NCI-H510A treated with DMSO at 0.1 percent for 48 hours (cell line): ENCODE measurements around the gene SUN1.
"Not testable (repeated sequence)": the region's sequence is repeated elsewhere in the genome, so short reads cannot be mapped to it uniquely, and the experiment has no call there.

Experiments used
- DNase-seq: peaks from one replicate; lab custom pipeline; 2025; lab: John Stamatoyannopoulos, UW

Gene SUN1

DNA sequence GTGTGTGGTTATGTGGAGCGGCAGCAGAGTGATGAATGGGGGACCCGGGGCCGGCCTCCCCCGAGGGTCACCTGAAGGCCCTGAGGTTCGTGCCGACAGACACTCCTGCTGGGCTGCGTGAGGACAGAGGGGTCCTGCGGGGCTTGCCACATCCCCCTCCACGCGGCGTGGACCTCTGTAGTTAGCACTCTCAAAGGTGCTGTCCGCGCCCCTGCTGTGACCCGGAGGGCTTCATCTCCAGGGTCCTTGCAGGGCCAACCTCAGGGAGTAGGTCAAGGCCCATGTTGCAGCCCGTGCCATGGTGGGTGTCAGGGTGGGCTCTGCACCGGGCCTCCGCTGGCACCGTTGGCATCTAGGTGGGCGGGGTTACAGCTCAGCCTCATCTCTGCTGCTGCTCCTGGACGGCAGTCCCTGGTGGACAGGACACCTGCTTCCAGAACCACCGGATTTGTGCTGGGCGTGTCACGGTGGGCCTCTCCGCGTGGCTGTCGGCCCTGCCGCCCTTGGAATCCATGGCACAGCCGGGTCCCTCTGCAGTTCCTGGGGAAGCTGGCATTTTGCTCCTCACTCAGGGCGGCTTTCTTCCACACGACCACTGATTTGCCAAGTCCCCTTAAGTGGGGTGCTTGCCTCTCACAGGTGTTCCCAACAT lies 24.3 kb downstream of the SUN1 start:
- no peak for DNase-seq

DNA sequence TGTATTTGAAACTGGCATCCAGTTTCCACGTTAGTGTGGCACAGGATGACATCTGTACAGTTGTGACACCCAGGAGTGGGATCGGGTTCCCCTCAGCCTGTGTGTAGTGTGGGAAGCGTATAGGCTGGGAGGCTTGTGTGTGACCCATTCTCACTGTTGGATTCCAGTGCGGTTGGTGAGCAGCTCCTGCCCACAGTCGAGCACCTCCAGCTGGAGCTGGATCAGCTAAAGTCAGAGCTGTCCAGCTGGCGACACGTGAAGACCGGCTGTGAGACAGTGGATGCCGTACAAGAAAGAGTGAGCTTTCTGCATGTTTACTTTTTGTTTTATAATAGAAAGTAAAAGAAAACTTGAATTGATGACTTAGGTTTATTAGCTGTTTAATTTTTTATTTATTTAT lies 25.4 kb downstream of the SUN1 start:
- no peak for DNase-seq

DNA sequence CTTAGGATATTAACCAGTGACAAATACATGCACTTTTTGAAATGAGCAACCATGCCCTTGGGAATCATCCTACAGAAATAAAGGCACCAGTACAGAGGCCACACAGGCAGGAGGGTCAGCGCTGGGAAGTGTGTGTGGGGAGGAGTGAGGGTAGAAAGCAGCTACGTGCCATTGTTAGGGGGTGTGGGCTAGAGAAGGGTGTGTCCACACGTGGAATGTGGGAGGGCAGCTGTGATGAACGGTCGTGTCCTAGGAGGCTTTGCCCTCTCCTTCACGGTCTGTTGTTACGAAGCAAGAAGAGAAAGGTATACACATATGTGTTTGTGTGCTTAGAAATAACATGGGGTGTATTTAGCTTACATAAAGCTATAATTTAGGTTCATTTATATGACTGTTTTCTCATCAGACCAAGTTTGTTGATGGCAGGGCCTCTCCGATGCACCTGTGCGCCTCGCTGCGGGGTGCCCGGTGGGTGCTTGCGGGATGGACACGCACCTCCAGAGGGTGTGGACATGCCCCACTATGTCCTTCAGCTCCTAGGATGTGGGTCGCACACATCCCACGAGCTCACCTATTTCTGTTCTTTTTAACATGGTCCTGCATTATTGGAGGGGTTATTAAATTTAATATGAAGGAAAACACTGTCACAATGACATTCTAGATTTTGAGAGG lies 27.2 kb downstream of the SUN1 start:
- DNase-seq = no peak

DNA sequence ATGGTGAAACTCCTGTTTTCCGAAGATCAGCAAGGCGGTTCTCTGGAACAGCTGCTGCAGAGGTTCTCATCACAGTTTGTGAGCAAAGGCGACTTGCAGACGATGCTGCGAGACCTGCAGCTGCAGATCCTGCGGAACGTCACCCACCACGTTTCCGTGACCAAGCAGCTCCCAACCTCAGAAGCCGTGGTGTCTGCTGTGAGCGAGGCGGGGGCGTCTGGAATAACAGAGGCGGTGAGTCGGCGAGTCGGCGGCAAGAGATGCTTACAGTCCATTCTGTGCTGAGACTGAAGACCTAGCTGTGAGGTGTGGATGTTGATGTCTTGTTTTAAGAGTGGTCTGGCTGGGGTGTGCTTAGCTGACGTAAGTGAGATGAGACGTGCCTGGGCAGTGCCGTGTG lies 27.9 kb downstream of the SUN1 start:
- no peak for DNase-seq

DNA sequence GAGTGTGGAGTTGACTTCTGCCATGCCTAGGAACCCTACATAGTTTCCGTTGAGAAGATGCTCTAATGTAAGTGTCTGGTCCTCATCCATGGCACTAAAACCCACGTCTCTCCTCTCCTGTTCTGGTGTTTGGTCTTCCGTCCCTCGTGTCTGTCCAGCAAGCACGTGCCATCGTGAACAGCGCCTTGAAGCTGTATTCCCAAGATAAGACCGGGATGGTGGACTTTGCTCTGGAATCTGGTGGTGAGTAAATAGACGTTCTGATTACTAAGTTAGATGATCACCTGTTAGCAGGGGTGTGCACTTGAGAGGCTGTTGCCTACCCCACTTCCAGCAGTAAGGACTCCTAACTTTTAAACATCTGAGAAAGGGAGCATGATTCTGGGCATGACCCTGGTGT lies 28.9 kb downstream of the SUN1 start:
- DNase-seq = no peak

DNA sequence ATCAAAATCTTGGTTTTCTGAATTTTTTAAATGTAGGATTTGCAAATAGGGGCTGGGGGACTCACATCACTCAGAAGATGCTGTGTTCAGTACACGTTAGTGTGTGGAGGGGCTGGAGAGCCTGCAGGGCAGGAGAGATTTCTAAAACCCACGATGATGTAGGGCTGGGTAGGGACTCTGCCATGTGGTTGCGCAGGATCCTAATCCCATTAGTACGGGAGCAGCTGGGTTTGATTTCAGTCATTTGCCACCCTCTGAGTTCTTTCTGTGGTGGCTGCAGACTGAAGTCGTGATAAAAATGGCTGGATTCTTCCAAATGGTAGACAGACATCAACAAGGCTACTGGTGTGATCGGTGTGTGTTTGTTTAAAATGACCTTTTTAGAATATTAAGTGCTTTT lies 29.9 kb downstream of the SUN1 start:
- no peak for DNase-seq

DNA sequence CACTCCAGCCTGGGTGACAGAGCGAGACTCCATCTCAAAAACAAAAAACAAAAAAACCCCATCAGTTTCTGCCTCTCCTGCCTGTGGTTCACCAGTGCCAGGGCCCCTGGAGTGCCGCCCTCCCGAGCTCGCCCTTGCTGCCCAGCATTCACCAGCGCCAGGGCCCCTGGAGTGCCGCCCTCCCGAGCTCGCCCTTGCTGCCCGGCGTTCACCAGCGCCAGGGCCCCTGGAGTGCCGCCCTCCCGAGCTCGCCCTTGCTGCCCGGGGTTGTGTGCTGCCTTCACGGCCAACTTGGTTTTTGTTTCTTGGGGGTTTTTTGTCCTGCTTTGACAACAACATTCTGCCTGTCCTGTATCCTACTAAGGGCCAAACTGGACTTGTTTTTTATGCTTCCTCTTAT lies 30.8 kb downstream of the SUN1 start:
- DNase-seq = no peak

DNA sequence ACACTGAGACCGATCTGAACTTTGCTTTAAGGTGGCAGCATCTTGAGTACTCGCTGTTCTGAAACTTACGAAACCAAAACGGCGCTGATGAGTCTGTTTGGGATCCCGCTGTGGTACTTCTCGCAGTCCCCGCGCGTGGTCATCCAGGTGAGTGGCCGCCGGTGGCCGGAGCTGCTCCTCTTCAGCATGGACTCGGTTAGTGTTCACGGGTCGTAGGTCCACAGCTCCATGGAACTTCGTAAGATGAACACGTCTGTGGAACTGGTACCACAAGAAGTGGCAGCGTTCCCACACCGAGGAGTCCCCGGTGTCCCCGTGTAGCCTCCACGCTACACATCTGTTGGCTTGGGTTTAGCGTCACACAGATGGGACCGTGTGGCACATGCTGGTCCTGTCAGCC lies 33.6 kb downstream of the SUN1 start:
- no peak for DNase-seq

DNA sequence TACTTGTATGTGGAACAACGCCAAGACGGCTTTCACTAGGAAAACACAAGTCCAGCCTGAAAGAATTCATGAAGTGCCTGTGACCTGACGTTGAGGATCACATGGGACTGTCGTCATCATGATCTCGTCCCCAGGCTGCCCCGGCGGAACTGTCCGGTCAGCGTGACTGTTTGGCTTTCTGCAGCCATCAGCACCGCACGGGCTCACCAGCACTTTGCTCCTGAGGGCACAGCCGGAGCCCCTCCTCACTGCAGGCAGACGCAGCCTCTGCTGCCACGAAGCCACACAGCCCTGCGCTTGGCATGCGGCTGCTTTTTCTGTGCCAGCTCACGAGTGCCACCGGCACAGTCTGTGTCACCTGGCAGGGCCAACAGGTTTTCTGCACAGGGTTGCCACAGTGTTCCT lies 34.7 kb downstream of the SUN1 start:
- no peak for DNase-seq

DNA sequence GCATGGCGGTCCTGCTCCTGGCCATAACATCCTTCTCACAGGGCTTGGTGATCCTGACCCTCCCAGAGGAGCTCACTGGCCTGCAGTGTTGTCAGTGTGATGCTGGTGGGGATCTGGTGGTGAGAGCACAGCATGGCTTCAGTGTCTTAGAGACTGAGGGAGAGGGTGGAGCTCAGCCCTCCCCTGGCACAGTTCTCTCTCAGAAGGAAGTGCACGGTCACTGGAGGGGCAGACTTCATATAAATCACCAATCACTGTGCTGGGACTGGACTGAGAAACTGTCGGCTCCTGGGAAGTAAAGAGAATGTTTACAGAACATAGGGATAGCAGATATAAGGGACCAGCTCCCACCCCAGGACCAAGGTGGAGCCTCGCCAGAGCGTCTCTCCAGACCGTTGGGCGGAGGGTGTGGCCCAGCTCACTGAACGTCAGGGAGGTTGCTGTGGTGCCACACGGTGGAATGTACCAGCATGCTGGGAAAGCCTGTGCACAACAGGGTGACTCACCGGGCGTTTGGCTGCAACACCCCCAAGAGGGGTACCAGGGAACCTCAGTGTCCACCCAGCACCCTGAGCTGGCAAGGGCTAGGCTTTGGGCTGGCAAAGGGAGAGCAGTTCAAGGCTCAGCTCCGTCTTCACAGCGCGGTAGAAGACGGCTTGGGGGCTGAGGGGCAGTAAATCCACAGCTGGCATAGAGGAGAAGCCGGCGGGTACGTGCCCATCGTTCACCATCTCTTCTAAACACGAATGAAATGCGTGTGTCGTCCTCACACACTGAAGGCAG lies 35.3 kb downstream of the SUN1 start:
- DNase-seq = no peak

DNA sequence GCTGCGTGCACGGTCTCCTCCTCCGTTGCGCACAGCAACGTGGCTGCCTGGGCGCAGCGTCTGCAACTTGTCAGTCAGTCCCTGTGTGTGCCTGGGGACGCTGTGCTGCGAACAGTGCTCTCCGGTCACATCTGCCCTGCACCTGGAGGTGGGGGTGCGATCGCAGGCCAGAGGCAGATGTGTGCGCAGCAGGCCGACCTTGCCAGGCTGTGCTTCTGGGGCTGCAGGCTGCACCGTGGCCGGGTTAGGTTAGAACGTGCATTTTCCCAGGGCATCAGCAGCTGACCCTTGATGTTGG lies 35.9 kb downstream of the SUN1 start:
- DNase-seq = no peak

DNA sequence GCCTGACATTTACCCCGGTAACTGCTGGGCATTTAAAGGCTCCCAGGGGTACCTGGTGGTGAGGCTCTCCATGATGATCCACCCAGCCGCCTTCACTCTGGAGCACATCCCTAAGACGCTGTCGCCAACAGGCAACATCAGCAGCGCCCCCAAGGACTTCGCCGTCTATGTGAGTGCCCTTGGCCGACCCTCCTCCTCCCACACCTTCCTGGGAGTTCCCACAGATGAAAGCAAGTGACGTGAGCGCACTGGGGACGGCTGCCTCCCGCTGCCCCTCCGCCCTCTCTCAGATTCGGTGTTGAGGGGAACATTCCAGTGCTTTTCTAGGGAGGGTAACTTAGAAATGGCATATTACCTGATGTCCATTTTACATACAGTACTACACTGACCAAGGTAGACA lies 37.1 kb downstream of the SUN1 start:
- DNase-seq = no peak

DNA sequence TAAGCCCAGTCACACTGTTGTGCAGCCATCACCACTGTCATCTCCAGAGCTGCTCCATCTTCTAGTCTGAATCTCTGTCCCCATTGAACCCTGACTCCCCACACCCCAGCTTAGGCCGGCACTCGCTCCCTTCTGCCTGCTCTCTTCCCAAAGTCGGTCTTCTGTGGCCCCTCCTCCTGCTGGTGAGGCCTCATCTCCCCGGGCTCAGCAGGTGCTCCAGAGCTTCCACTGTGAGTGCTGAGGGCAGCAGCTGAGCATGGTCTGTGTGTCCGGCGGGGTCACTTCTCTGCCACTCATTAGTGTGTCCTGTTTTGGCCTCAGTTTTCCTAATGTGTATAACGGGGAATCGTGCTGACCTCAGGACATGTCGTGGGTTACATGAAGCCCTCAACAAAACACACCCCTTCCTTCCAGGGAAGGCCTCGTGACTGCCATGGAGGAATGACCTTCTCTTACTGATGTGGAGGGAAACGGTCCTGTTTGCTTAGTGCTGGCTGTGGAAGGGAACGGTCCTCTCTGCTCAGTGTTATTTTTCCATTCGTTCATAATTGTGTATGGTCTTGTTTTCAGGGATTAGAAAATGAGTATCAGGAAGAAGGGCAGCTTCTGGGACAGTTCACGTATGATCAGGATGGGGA lies 39.7 kb downstream of the SUN1 start:
- no peak for DNase-seq

DNA sequence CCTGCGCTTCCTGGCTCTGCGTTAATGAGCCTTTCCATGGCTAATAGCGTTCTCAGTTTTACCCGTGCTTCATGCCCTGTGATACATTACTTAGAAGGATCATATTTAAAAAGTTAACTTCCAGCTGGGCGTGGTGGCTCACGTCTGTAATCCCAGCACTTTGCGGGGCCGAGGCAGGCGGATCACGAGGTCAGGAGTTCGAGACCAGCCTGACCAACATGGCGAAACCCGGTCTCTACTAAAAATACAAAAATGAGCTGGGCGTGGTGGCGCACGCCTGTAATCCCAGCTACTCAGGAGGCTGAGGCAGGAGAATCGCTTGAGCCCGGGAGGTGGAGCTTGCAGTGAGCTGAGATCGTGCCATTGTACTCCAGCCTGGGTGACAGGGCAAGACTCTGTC lies 40.4 kb downstream of the SUN1 start:
- DNase-seq = not testable (repeated sequence)

DNA sequence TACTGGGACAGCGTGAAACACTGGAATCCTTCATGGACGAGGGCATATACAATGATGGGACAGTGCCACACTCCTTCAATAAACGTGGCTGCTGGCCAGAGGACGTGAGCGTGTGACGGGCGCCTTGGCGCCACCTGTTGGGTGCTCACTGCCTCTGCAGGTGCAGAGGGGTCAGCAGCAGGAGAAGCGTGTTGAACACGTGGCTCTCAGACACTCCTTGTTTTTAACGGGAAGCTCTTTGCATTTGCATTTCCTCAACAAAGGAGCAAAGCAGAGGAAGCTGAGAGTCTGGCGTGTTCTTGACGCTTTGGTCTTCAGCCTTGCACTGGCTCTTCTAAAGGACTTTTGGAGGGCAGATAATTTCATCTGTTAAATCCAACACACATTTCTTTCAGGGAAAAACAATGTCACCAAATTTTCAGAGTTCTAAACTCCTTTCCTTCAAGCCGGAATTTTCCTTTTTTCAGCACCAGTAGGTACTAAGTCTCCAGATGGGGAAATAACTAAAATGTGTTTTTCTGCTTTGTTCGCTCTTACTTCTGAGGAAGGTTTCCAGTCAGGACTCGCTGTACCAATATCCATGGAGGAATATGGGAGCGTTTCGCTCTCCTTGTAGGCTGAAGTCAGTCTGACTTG lies 41.2 kb downstream of the SUN1 start:
- DNase-seq = no peak

DNA sequence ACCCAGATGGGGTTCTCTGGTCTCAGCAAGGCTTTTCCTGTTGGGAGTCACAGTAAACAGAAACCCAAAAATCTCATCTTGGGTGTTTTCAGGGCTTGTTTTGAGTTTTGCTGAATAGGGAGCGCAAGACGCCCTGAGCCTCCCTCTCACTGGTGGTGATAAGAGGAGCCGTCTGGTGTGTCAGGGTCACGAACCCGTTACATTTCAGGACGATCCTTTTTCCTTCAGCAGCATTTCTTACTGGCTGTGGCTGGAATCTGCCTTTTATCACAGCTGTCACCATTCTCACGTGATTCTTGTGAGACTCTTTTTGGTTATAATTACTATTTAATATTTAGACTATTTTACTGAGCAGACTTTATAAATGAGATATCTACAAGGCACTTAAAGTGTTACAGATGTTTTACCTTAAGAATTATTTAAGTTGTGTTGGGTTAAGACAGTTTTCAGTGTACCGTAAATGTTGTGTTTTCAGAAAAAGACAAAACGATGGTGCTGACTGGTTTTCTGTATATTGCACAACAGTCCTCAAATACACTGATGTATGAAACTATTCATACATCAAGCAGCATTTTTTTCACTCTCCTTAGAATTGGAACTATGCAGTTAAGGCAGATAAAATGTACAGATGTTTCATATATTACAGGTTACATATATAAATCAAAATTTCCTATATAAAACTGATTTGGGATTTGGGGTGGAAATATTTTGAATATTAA lies 41.9 kb downstream of the SUN1 start:
- no peak for DNase-seq

DNA sequence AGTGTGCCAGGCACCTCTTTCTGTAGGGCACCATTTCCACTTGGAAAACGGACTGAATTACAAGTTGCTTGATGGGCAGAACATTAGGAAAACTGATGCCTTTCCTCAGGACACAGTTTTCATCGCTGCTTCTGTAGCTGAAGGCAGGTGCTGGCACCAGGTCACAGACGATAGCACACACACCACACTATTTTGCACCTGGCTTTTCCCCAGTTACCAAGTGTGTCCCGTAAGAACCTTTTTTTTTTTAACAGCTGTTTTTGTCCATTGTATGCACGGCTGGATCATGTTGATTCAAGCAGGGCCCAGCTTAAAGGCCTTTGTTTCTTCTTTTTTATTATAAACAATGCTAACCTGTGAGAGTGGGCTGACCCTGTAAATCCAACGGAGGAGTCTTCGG lies 42.8 kb downstream of the SUN1 start:
- no peak for DNase-seq

DNA sequence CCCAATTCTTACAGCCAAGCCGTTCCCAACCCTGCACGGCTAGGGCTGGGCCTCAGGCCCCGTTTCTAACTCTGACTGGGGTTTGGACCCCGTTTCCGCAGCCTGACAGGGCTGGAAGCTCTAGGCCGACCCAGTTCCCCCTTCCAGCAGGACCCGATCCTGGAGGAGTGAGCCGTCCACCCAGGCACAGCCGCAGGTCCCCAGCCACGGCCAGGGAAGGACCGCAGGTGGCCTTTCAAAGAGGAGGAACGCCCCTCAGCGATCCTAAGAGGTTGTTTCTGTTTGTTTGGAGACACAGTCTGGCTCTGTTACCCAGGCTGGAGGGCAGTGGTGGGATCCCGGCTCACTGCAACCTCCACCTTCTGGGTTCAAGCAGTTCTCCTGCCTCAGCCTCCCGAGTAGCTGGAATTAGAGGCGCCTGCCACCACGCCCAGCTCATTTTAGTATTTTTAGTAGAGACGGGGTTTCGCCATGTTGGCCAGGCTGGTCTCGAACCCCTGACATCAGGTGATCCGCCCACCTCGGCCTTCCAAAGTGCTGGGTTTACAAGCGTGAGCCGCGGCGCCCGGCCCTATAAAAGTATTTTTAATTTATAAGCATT lies 43.3 kb downstream of the SUN1 start:
- DNase-seq = no peak

DNA sequence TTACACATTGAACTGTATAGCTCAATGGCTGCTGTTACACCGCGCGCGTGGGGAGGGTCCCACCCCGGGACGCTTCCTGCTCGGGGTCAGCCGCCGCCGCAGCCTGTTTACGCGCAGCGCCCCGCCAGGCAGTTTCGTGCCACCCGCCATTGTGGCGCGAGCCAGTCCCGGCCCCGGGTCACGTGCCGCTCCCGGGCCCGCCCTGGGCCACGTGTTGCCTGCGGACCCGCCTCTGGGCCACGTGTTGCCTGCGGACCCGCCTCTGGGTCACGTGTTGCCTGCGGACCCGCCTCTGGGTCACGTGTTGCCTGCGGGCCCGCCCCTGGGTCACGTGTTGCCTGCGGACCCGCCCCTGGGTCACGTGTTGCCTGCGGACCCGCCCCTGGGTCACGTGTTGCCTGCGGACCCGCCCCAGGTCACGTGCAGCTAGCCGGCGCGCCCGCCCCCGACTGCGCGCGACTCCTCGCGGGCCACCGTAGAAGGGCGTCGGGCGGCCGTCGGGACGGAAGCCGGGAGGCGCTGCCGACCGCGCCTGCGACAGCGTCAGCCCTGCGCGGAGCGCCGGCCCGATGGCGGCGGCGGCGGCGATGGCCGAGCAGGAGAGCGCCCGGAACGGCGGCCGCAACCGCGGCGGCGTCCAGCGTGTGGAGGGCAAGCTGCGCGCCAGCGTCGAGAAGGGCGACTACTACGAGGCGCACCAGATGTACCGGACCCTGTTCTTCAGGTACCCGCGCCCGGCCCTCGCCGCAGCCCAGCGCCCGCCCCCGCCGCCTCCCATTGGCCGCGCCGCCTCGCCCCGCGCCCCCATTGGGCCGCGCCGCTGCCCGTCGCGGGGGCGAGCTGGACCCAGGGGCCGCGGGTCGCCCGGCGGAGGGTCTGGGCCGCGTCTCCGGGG lies 44.0 kb downstream of the SUN1 start, which contains the start of gene GET4:
Gene GET4 (plus strand): TSS at position 478 of the 895 bp plus-strand sequence. CDS start 92 bp downstream, at position 570.
- no peak for DNase-seq

DNA sequence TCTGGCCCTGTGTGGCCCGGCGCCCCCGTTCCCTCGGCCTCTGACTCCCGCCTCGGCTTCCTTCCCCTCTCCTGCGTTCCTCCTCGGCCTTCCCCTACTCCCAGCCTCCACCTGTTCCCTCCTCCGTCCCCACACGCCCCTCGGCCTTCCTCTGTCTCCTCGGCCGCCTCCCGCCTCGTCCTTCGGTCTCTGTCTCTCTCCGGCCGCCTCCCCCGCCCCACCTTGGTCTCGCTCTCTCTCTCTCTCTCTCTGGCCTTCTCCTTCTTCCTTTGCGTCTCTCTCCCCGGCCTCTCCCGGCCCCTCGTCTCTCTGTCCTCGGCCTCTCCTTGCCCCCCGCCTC lies 44.7 kb downstream of the SUN1 start:
- DNase-seq = no peak
